DMS53 treated with DMSO at 0.1 percent for 48 hours (cell line): Measurements from ENCODE around the gene SHH.
"Not testable (repeated sequence)": the region's sequence is repeated elsewhere in the genome, so short reads cannot be mapped to it uniquely, and the experiment has no call there.

ENCODE experiments used
- DNase-seq: peaks from one replicate; lab custom pipeline; 2025; ENCODE audit not compliant: unreplicated experiment; lab: John Stamatoyannopoulos, UW

The SHH gene

DNA sequence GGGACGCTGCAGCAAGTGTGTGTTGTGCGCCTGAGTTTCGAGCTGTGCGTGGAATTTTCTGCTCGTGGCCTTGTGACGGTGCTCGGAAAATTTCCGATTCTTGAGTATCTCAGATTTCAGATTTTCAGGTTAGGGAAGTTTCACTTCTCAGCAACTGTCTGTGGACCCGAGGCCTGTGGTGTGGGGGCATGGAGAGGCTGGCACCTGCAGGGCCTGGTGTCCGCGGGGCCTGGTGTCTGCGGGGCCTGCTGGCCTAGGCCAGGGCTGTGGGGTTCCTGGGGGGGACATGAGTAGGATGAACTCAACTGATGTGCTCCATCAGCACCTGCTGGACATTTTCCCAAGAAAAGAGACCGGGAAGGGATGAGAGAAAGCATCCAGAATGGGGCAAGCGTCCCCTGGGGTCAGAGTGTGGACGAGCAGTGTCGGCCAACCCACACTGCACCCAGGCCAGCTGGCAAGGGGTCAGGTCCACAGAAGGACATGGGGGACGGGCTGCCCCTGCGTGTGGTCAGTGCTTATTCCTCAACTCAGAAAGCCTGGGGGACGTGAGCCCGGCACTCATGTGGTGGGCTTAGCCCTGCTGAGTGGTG is 31.3 kb upstream of the SHH start:
- no peak for DNase-seq

DNA sequence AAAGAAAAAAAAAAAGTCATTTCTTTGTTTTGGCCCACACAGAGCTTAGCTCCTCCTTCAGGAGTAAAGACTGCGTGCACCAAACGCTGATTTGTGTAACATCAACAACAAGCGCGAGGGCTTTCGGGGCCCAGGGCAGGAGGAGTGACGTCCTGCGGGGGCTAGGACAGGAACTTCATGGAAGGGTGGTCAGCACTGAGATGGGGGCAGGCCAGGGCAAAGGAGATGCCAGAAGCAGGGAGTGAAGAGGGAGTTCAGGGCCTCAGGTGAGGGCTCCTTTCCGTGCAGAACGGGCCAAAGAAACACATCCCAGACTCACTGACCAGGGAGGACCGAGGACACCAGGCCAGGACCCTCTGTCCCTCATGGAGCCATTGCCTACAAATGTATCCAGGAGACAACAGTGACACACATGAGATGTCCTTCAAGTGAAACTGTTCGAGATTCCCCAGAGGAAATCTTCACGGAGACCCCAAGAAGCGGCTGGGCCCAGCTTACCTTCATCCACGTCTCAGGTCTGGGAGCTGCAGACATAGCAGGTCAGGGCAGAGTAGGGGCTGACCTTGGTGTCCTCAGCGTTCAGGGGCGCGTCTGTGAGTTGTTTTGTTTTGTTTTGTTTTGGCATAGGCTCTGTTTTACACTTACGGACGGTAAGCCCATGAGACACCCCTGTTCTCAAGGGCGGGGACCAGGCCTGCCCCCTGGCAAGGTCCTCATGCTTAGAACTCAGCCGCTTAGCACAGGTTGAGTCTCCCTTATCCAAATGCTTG is 30.4 kb upstream of the SHH start:
- no peak for DNase-seq

DNA sequence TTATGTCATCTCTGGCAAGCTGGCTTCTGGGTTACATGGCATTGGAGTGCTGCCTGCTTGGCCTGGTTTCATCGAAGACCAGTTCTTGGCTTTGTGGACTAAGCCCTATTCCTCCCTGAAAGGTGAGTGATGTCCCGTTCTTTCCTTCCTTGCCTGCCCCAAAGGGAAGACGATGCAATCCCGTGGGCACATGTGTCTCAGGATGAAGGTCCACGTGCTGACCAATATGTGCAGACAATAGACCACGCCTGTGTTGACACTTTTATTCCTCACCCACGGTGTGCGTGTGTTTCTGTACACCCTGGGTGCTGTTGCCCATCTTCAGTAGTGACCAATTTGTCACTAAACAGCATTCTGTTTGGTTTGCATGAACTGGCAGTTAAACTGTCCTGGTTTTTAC is 28.6 kb upstream of the SHH start:
- no peak for DNase-seq

DNA sequence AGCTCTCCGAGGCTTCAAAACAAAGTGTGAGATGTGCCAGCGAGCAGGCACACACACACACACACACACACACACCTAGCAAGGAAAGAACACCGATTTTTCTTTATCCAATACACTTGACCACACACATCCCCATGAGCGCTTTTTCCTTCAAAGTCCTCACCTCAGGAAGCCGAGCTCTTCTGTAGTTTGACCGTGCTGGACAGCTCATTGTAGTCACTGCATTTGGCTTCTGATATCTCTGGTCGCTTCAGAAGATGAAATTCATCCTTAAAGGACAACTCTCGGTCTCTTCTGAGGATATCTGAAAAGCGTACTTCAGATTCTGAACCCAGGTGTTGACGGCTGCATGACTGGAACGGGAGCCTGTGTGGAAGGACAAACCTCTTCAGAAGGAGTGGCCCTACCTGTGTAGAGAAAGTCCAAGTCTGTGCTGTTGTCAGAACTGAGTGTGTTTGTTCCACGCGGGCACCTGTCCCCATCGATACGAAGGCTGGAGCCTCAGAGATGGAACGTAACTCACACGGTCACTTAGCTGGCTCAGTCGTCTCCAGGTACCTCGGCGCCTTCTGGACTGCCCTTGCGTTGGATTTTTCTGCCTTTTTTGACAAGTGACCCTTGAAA is 28.1 kb upstream of the SHH start:
- DNase-seq, result no peak

DNA sequence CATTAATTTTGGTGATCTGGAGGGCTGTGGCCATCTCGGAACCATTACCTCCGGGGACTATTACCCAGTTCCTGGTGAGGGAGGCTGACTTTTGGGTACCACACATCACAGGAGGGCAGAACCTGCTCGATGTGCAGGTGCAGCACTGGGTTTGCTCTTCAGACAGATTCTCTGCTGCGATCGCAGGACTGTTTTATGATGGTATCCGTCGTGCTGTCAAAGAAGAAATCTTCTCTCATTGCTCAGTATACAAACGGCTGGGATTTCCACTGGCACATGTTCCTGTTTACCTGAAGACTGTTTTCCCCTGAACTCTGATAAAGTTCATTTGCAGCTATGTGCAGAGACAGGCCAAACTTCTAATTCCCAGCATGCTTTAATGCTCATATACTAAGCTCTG is 27.2 kb upstream of the SHH start:
- DNase-seq, result no peak

DNA sequence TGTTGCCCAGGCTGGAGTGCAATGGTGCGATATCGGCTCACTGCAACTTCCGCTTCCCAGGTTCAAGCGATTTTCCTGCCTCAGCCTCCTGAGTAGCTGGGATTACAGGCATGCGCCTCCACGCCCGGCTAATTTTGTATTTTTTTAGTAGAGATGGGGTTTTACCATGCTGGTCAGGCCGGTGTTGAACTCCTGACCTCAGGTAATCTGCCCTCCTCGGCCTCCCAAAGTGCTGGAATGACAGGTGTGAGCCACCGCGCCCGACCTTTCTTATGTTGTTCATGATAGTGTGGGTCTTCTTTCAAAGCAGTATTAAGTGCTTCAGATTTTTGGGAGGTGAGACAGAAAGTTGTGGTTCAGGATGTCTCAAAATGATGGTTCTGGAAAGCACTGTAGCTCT is 26.0 kb upstream of the SHH start:
- DNase-seq, result not testable (repeated sequence)

DNA sequence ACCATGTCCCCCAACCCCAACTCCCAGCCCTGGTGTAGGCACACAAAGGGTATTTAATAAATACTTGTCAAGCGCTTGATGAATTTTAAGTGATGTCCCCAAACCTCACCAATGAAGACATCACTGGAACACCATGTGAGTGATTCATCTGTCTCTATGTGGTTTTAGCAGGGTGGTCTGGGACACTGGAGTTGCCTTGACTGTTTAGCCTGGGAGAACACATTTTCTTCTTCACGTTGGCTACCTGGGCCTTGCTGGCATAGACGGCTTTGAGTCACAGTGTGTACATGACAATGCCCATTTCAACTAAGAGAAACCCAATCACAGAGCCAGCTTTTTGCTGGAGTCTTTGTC is 24.8 kb upstream of the SHH start:
- no peak for DNase-seq

DNA sequence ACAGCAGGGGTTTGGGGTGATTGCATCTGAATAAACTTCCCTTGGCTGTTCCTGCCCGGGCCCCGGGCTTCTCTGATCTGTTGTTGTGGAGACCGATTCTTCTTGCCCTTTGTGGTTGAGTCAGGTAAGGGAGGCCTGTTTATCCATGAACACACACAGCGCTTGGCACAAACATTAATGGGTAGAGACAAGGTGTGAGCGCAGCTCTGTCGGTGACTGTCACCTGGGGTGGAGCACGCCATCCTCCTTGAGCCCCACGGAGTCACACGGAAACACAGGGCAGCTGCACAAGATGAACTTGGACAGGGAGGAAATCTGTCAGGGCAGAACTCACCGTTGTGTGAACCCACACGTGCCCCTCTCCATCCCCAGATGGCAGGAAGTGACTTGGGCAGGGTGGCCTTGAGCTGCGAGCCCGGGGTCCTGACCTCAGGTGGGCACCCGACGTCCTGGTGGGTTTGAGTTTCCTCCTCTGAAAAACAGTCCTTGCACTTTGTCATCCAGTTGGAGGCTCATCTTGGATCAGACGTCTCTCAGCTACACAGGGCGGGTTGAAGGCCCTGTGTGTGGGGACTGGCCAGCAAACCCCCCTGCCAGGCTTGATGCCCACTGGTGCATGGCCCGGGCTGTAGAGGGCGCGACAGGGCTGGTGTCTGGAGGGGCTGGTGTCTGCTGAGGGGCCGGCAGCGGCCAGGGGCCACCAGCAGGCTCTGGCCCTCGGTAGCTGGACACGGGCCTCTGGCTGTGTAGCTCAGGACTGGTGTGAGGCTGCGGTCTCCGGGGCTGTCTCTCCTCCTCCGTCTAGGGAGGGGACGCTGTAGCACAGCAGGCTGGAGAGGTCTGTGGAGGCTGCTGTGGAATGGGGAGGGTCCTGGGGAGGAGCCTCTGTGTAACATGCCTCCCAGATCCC is 24.2 kb upstream of the SHH start:
- DNase-seq, result no peak

DNA sequence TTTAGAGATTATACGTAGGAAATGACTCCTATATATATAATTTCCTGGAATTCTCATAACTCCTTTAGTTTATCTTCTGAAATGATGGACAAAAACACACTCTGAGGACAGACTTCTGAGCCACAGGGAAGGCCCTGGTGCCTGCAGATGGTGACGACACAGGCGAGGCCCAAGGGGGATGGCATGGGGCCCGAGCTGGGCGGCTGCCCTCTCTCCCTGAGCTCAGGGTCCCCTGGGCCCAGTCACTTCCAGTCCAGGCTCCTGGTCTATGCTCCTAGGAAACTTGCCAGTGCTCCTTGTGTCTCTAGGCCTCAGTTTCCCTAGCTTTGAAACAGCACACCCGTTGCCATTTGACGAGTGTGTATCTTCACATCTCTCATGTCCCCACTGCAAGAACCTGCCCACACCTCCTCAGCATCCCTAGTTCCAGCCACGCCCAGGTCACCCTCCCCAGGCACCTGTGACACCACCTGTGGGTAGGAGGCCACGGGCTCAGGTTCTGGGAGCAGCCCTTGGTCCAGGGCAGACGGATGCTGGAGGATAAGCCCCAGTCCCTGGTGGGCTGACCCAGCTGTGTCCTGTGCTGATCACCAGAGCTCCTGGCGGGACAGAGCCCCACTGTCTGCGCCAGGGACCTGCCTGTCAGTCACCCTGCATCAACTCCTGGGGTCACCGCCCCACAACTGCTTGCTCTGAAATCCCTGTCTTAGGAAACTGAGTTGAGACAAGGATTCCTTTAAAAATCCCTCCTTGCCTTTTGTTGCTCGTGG is 23.4 kb upstream of the SHH start:
- DNase-seq, result no peak

DNA sequence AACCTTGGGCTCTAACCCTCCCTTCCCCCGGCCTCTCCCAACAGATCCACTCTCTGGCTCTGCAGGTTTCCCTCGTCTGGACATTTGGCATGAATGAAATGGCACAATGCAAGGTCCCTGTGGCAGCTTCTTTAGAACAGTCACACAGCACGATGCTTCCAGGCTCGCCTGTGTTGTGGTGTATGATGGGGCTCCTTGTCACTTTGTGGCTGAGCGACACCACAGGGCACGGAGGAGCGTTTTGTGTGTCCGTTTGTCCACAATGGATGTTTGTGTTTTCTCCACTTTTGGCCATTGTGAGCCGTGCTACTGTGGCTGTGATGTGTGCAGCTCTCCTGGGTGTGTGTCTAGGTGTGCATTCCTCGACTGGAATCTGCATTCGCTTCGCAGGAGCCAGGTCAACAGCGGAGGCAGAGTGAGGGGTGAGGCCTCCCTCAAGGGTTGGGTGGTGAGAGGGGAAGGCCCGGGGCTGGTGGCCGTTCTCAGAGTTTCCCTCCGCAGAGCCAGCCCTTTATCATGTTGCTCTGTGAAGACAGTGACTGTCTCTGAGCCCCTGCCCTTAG is 22.3 kb upstream of the SHH start:
- DNase-seq, result no peak

DNA sequence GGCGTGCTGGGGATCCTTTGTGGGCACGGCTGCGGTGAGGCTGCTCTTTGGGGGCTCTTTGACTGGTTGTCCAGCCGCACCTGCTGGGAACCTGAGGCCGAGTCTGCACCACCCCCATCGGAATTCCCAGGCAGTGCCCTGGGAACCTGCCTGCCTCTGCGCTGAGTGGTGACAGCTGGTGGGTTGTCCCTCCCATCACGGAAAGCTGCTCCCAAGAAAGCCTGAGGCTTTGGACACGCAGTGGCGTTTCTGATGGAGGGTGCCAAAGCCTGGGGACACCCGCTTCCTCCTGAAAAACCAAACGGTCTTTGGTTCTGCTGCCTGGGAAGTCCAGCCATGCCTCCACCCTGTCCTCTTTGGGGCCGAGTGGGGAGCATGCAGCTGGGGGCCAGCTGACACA is 21.4 kb upstream of the SHH start:
- DNase-seq, result no peak

DNA sequence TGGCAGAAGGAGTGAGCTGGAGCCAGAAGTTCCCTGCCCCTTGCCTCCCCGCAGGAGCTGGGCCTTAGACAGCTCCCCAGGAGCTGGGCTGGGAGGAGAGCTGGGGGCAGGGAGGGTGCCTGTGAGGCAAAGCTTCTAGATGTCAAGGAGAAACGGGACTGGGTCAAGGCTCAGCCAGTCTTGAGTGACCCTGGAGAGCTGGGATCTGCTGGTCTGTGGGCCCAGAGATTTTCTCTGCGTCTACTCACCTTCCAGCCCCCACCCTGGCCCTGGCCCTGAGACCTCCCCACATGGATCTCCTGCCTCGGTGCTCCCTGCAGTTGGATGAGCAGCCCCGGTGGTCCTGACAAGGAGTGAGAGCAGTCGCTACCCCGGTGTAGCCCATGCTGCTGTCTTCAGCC is 20.3 kb upstream of the SHH start:
- no peak for DNase-seq

DNA sequence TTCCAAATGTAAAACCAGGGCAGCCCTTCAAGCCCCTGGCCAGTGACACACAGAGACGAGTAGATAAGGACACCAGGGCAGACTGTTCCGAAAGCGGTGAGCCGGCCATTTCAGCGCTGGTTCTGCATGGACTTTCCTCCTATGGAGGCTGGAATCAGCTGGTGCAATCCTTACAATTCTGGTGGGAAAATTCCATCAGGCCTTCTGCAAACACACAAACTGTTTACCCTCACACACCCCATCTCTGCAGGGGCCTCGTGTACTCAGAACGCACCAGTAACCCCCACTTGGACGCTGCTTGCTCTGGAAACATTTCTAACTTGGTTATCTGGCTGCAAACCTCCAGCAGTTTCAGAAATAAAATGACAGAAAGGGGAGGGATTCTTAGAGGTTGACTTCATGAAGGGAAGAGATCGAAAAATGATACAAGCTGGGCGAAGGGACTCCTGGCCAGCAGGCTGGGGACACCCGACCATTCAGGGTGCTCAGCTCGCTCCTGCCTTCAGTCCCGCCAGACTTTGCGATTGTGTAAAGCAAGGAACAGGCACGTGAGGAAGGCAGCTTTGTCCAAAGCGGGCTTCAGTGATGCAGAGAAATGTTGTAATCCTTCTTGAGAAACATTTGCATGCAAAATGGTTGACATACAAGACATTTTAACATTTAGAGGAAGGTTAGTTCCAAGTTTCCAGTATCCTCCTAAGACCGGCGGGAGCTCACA is 19.7 kb upstream of the SHH start:
- no peak for DNase-seq

DNA sequence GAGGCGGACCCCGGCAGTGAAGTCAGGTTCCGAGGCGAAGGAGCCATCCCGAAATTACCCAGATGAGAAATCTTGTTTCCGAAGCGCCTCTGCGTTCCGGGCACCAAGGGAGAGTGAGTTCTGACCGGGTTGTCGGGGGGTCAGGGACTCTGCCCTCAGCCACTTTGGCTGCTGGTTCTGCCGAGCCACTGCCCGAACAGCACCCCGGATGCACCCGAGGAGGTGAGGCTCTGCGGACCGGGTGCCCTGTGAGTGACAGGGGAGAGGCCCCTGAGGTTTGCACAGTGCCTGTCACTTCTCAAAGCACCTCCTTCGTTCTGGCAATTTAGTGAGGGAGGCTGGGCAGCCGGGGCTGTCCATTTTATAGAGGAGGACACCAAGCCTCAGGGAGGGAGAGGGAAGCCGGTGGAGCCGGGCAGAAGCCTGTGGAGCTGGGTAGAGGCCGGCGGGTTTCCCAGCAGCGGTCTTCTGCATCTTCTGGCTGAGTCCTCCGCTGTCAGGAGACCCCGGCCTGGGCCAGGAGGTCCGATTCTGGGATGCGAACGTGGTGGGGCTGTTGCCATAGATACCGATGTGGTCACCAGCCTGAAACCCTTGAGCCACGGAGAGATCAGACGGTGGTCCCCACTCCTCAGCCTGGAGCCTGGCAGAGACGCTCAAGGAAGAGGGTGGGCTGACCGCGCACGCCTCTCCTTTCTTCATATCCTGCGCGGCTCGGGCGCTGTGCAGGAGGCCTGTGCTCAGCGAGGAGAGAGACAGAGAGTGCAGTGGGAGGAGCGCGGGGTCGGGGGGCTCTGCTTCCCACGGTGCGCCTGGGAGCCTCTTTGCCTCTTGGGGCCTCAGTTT is 18.9 kb upstream of the SHH start:
- DNase-seq, result no peak

DNA sequence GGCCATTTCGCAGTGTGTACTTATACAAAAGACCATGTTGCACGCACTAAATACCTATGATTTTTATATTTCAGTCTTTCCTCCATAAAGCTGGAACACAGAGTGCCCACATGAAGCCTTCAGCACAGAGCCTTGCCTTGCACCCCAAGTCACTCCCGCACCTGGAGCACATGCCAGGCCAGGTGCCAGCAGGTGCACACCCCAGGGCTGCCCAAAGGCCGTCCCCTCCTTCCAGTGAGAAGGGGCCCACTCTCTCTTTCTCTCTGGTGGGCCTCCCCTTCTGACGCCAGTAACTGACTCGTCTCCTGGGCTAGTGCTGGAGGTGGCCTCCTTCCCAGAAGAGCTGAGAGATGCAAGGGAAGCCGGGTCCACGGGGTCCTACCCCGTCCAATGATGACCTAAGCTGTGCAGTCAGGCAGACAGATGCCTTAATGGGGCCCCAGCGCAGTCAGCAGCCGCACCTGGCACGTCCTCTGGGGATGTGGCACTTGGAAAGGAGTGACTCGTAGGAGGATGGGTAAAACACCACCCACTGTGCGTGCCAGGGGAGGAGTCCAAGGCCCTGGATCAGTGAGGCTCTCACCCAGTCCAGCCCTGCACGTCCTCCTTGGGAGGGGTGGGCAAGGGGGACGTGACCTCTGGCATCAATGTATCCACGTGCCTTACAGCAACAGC is 17.7 kb upstream of the SHH start:
- DNase-seq, result no peak

DNA sequence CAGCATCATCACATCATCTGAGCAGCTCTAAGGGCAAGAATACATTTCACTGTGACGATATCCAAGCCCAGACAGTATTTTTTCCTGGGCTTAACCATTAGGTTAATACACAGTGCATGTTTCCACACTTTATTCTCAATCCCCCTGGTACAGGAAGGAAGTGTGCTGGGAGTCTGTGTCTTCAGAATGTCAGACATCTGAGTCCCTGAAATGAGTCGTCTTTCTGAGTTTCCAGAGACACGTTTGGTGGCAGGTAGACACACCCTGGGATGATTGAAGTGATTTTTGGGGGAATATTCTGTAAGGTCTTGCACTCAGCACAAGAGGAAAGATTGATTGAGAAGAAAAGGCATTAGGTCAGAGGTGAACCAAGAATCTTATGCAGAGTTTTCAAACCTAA is 13.1 kb upstream of the SHH start:
- no peak for DNase-seq

DNA sequence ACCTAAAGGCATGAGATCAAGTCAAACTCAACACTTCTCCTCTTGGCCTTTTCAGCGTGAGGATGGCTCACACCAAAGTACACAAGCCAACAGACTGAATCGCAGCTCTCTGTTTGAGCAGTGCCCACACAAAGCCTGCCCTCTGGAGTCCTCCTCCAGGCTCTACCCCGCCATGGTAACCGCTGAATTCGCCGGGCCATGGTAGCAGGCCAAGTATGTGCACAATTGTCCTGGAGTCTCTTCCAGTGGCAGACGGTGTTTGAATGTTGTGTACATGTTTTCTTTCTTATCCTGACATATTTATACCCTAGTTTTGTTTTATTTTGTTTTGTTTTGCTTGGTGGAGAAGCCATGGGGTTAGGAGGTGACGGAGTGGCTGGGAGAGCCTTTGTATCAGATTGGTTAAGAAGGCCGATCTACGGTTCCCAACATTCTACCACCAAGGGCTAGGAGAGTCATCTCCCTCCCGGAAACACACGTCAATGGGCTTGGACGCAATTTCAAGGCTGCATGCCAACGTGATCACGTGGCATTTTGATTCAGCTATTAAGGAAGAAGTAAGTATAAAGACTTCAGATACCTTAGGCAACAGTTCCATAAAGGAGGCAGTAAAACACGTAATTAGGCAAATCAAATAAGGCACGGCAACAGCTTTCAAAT is 12.1 kb upstream of the SHH start:
- no peak for DNase-seq

DNA sequence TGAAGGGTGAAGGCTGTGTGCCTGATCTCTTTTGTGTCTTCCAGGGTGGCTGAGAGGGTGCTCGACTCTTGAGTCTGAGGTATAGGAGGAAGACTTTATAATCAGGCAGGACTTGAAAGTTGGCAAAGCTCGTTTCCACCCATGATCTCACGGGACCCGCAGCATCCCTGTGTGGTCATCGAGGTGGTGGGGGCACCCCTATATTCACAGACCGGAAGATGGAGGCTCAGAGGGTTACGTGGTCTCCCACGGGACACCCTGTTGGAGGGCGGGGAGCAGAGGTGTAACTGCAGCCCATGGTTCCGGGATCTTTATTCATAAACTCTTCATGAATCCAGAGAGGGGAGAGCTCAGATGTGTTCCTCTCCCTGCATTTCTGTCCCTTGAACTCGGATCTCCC is 9.6 kb upstream of the SHH start:
- no peak for DNase-seq
